IgD-negative memory B cell (primary cell): ENCODE results near the gene SORCS3. TPM values are rescaled to one million over a fixed set of nuclear protein-coding genes. Genes with fewer than 3 reads are reported as not detected.

ENCODE experiments used
- H3K27ac Mint-ChIP-seq, 3 donors: one replicate each; pipeline ENCODE4 v1.8.0; 2020 to 2022; ENCODE audit warnings: mild to moderate bottlenecking in 3 of 3, mixed read lengths in 3 of 3, moderate library complexity in 1 of 3
- H3K27me3 Mint-ChIP-seq: one replicate; pipeline ENCODE4 v1.8.0; 2021; ENCODE audit warnings: mixed read lengths
- H3K36me3 Mint-ChIP-seq: one replicate; pipeline ENCODE4 v1.8.0; 2020; ENCODE audit warnings: mild to moderate bottlenecking, mixed read lengths
- H3K4me1 Mint-ChIP-seq, 3 donors: one replicate each; pipeline ENCODE4 v1.8.0; 2020 to 2022; ENCODE audit warnings: mixed read lengths in 3 of 3, mild to moderate bottlenecking in 1 of 3
- H3K4me3 Mint-ChIP-seq, 4 donors: one replicate each; pipeline ENCODE4 v1.8.0; 2020 to 2022; ENCODE audit warnings: mild to moderate bottlenecking in 4 of 4, mixed read lengths in 4 of 4, moderate library complexity in 3 of 4
- H3K9me3 Mint-ChIP-seq, 3 donors: one replicate each; pipeline ENCODE4 v1.8.0; 2020 to 2021; ENCODE audit warnings: mixed read lengths in 3 of 3, mild to moderate bottlenecking in 1 of 3
- polyA plus RNA-seq: library from polyadenylated mRNA; unstranded; fragments of 300-500 nt; fragmentation: Illumina TruSeq; gene quantifications from one replicate; pipeline ENCODE4 v1.2.3, GENCODE V29; 2021

Gene SORCS3
- polyA plus RNA-seq, 1 donor from 2014 or later: not detected

DNA sequence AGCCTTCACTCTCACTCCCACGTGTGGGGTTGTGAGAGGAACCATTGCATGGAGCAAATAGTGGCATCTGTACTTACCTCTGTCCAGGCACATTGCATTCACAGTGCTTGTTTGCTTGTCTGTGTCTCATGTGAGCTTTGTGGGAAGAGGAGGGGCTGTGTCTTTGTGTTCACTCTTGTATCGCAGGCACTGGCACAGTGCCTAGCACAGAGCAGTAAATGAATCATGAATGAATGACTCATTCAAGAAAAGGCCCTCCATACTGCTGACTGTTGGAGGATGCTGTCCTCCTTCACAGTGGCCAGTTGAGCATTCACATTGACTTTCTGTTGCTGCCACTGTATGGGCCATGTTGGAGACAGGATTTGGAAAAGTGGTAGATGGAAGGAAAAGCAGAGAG is 125.3 kb downstream of the SORCS3 start:
- Mint-ChIP-seq H3K27me3 (peaks cover 2% of the 10 kb centered on the region), H3K36me3 (no peaks in the 10 kb centered on the region), H3K4me1 (no peaks in the 10 kb centered on the region), H3K4me3 (no peak overlapping the region), H3K9me3 (peaks cover 0 to 1% (median 0%) of the 10 kb centered on the region in 3 donors), H3K27ac (no peak overlapping the region)

DNA sequence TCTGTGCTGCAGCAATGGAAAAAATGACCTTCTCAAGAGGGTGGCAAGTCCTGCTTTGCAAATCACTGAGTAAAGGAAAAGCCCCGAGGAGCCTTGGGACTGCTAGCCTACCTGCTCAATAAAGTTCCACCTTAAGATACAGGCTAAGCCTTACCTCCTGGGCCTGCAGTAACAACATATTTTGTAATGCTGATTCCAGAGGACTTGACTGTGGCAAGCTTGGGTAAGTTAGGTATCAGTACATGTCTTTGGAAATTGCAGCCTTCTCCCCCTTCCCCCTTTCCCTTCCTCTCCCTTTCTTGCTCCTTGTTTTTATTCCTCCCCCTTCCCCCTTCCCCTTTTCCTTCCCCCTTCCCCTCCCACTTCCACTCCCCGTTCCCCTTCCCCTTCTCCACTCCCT is 126.2 kb downstream of the SORCS3 start:
- peaks cover 0 to 1% (median 0%) of the 10 kb centered on the region in 3 donors for H3K9me3 Mint-ChIP-seq
- no peaks in the 10 kb centered on the region for H3K4me1 Mint-ChIP-seq
- peaks cover 3% of the 10 kb centered on the region for H3K27me3 Mint-ChIP-seq

DNA sequence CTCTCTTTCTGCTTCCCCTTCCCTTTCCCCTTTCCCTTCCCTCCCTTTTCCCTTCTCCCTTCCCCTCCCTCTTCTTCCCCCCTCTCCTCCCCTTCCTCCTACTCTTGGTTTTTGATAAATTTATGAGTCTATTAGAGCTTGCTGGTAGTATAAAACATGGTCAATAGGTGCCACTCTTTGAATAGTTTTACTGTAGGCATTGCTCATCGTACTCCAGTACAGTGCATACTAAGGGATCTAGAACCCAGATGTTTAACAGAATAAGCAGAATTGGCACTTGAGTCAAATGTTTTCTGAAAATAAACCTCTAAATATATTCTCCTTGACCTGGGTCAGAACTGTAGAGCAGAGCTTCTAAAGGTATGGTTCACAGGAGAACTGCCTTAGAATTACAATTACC is 126.7 kb downstream of the SORCS3 start:
- no peaks in the 10 kb centered on the region for H3K36me3 Mint-ChIP-seq
- peaks cover 3% of the 10 kb centered on the region for H3K27me3 Mint-ChIP-seq
- H3K4me3 Mint-ChIP-seq: no peak overlapping the region
- H3K9me3 Mint-ChIP-seq: peaks cover 0 to 1% (median 0%) of the 10 kb centered on the region in 3 donors
- H3K4me1 Mint-ChIP-seq: no peaks in the 10 kb centered on the region
- no peak overlapping the region for H3K27ac Mint-ChIP-seq

More for the DNA sequence above, 126.2 kb downstream of the SORCS3 start:
- no peaks in the 10 kb centered on the region for H3K36me3 Mint-ChIP-seq
- H3K27ac Mint-ChIP-seq: no peak overlapping the region
- no peak overlapping the region for H3K4me3 Mint-ChIP-seq

DNA sequence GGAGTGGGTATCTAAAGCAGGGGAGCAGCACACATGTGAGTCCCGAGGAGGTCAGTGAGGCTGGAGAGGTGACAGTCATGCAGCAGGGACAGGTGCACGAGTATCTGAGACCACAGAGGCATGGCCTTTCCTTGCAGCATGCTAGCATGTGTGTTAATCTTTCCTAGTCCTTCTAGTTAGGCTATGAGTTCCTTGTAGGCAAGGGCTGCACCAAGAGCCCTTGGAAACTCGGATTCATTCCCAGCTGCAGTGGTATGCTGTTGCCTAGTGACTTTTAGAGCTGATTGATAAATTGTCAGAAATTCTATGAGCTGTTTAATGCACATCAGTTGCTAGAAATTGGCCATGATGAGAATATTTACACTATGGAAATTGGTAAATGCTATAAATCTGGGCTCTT is 132.0 kb downstream of the SORCS3 start:
- Mint-ChIP-seq H3K27me3 (peaks cover 12% of the 10 kb centered on the region), H3K4me1 (no peaks in the 10 kb centered on the region), H3K9me3 (peaks cover 0 to 4% (median 0%) of the 10 kb centered on the region in 3 donors), H3K36me3 (no peaks in the 10 kb centered on the region), H3K4me3 (no peak overlapping the region), H3K27ac (no peak overlapping the region)

DNA sequence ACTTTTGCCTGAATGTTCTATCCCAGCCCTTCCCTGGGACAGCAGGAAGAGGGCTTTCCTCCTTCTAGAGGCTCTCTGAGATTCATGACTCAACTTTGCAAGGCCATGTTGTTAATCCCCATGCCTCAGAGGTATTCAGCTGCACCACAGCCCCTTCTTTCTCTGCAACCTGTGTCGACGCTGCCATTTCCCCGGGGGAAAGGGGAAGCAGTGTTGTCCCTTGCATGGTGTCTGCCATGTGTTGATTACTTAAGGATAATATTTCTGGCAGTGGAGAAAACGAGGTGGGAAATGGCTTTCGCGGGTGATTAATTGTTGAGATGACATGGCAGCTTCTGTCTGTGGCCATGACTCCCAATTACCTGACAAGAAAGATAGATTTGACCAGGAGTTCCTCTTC is 133.1 kb downstream of the SORCS3 start:
- H3K4me1 Mint-ChIP-seq: no peaks in the 10 kb centered on the region
- no peak overlapping the region for H3K27ac Mint-ChIP-seq
- H3K27me3 Mint-ChIP-seq: peaks cover 12% of the 10 kb centered on the region
- H3K9me3 Mint-ChIP-seq: peaks cover 0 to 6% (median 0%) of the 10 kb centered on the region in 3 donors
- no peak overlapping the region for H3K4me3 Mint-ChIP-seq
- no peaks in the 10 kb centered on the region for H3K36me3 Mint-ChIP-seq

DNA sequence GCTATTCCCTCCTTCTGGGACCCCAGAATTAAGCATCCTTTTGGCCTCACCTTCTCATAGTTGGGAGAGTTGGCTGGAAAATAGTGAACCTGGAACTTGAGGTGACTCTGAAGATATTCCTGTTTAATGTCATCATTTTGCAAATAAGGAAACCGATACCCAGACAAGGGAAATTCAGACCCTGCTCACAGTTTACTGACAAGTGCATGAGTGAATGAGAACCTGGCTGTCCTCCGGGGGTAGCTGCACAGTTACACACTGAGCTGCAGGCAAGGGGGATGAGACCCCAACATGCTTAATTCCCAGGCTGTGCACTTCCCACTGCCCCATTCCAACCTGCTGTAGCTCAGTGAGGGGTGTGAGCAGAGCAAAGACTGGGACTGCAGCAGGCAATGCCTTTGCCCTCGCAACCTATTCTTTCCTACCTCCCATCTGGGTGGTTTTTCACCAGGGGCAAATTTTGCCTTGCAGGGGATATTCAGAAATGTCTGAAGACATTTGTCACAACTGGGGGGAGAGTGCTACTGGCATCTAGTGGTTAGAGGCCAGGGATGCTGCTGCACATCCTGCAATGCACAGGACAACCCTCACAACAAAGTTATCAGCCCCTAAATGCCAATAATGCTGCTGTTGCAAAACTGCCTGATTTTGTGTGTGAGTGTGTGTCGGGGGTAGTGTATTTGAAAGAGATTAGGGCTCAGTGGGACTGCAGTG is 136.2 kb downstream of the SORCS3 start:
- peaks cover 8% of the 10 kb centered on the region for H3K27me3 Mint-ChIP-seq
- no peaks in the 10 kb centered on the region for H3K4me1 Mint-ChIP-seq
- no peak overlapping the region for H3K4me3 Mint-ChIP-seq
- H3K9me3 Mint-ChIP-seq: peaks cover 0 to 6% (median 0%) of the 10 kb centered on the region in 3 donors
- no peak overlapping the region for H3K27ac Mint-ChIP-seq
- no peaks in the 10 kb centered on the region for H3K36me3 Mint-ChIP-seq

DNA sequence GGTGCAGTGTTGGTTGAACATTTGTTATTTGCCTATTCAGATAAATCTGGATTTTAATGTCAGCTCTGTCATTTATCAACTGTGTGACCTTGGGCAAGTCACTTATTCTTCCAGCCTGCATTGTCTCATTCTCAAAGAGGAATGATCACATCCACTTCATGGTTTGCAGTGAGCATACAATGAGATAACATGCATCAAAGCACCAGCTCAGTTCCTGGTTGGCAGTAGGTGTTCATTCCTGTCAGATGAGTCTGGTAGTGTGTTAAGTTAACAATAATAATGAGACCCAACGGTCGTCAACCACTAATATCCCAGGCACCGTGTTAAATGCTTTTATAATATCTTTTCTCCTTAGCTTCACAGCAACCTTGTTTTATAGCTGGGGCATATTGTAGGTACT is 137.3 kb downstream of the SORCS3 start:
- Mint-ChIP-seq H3K9me3 (peaks cover 0 to 6% (median 0%) of the 10 kb centered on the region in 3 donors), H3K27me3 (peaks cover 5% of the 10 kb centered on the region), H3K4me3 (no peak overlapping the region), H3K4me1 (no peaks in the 10 kb centered on the region), H3K27ac (no peak overlapping the region), H3K36me3 (no peaks in the 10 kb centered on the region)

DNA sequence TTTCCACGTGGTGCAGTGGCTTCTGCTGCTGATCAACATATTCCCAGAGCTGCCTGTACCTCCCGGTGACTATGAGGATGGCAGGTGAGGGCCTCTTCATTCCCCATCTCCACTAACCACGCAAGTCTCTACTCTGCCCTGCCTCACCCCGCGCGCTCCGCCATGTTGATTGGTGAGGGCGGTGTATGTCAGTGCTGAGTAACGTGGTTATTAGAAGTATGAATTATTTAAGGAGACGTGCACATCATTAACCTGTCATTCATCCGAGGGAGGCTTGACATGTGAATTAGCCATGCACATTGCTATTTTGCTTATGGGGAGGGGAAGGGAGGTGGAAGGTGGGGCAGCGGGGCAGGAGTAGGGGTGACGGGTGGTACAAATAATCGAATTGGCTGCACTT is 138.6 kb downstream of the SORCS3 start:
- Mint-ChIP-seq H3K36me3 (no peaks in the 10 kb centered on the region), H3K27me3 (peaks cover 1% of the 10 kb centered on the region), H3K27ac (no peak overlapping the region), H3K9me3 (peaks cover 0 to 6% (median 0%) of the 10 kb centered on the region in 3 donors), H3K4me3 (no peak overlapping the region), H3K4me1 (no peaks in the 10 kb centered on the region)

DNA sequence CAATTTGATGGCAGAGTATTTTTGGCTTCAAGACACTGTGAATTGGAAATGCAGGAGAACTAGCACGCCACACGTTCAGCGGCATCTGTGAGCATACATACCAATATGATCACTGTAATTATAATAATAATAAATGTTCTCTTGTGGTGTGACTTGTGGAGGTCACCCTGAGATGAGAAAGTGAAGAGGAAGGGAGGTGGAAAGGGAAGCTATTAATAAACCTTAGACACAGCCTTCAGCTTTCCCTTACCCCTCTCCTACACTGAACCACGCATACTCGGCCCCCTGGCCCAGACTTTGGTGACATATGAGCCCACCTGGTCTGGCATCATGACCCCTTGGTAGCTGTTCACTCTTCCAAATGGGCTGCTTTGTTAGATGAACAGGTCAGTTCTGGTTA is 139.1 kb downstream of the SORCS3 start:
- Mint-ChIP-seq H3K4me1 (no peaks in the 10 kb centered on the region), H3K27ac (no peak overlapping the region), H3K9me3 (peaks cover 0 to 6% (median 0%) of the 10 kb centered on the region in 3 donors), H3K27me3 (peaks cover 1% of the 10 kb centered on the region), H3K4me3 (no peak overlapping the region), H3K36me3 (no peaks in the 10 kb centered on the region)

DNA sequence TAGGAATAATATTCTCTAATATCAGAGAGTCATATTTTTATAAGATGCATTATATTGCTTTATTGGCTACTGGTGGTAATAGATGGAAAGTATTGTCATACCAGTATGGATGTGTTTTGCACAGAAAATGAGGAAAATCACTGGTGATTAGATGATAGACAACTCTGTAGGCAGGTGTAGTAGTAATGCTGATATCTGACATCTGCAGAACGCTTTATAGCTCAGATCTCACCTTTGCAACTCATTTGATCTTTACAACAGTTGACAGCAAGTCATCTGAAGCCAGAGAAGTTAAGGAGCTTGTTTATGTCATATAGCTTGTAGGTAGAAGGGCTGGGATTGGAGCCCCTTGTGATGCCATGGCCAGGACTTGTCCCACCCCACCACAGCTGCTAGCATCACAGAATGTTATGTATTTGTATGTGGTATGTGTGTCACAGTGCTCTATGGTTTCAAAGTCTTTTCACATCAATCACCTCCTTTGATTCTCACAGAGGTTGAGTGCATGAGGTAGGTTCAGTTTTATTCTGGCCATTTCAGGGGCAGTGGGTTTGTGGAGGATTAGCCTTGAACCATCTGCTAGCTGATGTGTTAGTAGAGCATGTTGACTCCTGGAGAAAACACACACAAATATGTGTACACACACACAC is 140.0 kb downstream of the SORCS3 start:
- H3K36me3 Mint-ChIP-seq: no peaks in the 10 kb centered on the region
- no peaks in the 10 kb centered on the region for H3K4me1 Mint-ChIP-seq

DNA sequence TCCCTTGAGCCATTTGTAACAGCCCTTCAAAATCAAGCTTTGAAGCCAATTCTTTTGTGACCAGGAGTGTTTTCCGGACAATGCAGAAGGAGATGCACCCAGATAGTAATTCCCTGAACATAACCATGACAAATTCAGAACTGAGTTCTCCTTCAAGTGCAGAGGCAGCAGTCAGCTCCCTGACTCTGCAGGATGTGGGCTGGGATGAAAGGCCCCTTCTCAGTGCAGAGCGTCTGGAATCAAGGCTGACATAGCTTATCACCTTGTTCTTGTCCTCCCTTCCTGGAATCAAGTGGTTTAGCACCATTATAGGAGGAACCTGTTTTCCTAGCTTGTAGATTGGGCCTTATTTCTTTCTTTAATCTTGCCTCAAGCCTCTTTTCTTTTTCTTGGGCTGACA is 143.4 kb downstream of the SORCS3 start:
- H3K36me3 Mint-ChIP-seq: no peaks in the 10 kb centered on the region
- peaks cover 3 to 5% (median 4%) of the 10 kb centered on the region in 3 donors for H3K9me3 Mint-ChIP-seq
- H3K4me1 Mint-ChIP-seq: no peaks in the 10 kb centered on the region
- H3K27me3 Mint-ChIP-seq: no peaks in the 10 kb centered on the region
- no peak overlapping the region for H3K4me3 Mint-ChIP-seq
- H3K27ac Mint-ChIP-seq: no peak overlapping the region

More for the DNA sequence above, 140.0 kb downstream of the SORCS3 start:
- Mint-ChIP-seq H3K27me3 (peaks cover 1% of the 10 kb centered on the region), H3K27ac (no peak overlapping the region), H3K9me3 (peaks cover 0 to 6% (median 0%) of the 10 kb centered on the region in 3 donors), H3K4me3 (no peak overlapping the region)

DNA sequence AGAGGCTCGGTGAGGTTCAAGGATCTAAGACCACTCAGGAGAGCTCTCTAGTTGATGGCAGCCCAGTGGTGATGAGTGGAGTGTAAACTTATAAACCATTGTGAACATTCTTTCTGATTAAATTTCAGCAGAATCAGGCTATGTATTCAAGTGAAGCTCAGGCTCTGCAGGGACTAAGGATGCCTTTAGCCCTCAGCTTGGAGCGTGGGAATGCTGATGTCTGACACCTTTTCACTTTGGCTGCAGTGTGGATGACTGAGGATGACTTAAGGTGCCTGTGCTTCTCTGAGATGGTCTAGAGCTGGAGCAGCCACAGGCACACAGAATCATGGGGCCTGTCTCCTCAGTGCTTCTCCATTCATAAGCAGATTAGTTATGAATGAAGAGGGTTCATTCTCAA is 150.4 kb downstream of the SORCS3 start:
- Mint-ChIP-seq H3K27me3 (no peaks in the 10 kb centered on the region), H3K4me1 (no peaks in the 10 kb centered on the region), H3K4me3 (no peak overlapping the region), H3K9me3 (peaks cover 3 to 11% (median 5%) of the 10 kb centered on the region in 3 donors), H3K27ac (no peak overlapping the region), H3K36me3 (no peaks in the 10 kb centered on the region)

DNA sequence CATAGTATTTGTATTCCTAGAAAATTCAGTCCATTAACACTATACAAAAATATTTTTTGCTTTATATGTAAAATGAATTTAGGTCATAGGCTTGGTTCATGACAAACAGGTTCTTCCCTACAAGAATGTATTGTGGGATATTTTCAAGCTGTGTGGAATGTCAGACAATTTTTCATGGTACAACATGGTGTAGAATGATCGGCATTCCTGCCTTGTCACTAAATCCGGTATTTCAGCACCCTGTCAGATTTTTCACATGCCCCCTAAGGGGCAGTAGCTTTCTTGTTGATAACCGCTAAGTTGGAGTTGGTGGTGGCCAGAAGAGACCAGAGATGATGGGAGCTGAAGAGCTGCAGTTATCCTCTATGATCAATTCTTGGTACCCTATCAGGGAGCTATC is 154.3 kb downstream of the SORCS3 start:
- no peak overlapping the region for H3K4me3 Mint-ChIP-seq
- H3K4me1 Mint-ChIP-seq: no peaks in the 10 kb centered on the region
- no peaks in the 10 kb centered on the region for H3K27me3 Mint-ChIP-seq
- H3K27ac Mint-ChIP-seq: no peak overlapping the region
- H3K9me3 Mint-ChIP-seq: peaks cover 0 to 8% (median 0%) of the 10 kb centered on the region in 3 donors
- H3K36me3 Mint-ChIP-seq: no peaks in the 10 kb centered on the region

DNA sequence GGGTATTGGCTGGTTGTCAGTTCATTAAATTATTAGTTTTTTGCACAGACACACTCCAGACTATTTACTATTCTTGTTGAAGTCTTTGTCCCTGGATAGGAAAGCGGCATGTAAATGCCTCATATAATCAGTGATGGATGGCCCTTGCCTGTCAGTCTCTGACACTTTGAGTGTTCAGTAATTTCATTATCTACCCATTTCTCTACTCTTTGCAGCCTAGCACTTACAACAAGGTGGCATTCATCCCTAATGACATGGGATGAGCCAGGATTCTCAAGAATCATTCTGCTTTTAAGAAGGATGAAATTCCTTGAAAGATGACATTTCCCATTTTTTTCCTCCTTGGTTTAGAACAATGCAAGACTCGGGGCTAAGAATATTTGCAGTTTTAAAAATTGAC is 155.7 kb downstream of the SORCS3 start:
- Mint-ChIP-seq H3K4me1 (no peaks in the 10 kb centered on the region), H3K9me3 (peaks cover 0 to 8% (median 0%) of the 10 kb centered on the region in 3 donors), H3K4me3 (no peak overlapping the region), H3K36me3 (no peaks in the 10 kb centered on the region), H3K27ac (no peak overlapping the region), H3K27me3 (no peaks in the 10 kb centered on the region)

DNA sequence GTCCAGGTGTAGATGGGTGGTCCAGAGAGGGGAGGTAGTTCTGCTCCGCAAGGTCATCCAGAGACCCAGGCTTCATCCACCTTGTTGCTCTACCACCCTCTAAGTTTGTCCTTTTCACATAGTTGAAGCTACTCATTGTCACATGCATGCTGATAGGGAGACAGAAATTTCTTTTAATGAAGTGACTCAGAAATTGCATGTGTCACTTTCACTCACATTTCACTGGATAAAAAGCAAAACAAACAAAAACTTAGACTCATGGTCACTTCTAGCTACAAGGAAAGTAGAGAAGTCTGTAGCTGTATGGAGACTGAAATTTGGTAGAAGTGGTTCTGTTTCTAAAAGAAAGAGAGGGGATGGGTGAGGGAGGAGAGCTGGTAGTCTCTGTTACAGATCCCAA is 161.9 kb downstream of the SORCS3 start:
- peaks cover 0 to 1% (median 0%) of the 10 kb centered on the region in 3 donors for H3K9me3 Mint-ChIP-seq
- H3K27me3 Mint-ChIP-seq: no peaks in the 10 kb centered on the region
- no peak overlapping the region for H3K4me3 Mint-ChIP-seq
- H3K27ac Mint-ChIP-seq: no peak overlapping the region
- H3K4me1 Mint-ChIP-seq: no peaks in the 10 kb centered on the region
- H3K36me3 Mint-ChIP-seq: no peaks in the 10 kb centered on the region

DNA sequence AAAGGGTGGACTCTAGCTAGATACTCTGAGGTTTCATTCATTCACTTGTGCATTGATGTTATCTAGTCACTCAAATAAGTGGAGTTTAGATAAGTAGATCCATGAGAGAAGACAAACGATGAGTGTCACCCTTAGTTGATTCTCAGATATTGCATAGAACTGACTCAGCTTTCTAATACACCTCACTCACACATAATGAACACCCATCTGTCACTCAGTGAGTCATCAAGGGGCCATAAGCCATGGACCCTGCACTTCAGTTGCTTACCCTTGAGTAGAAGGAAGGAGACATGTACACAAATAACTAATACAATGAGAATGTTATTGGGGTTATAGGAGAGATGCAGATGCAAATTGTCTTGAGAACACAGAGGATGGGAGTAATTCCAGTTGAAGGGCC is 163.8 kb downstream of the SORCS3 start:
- H3K9me3 Mint-ChIP-seq: peaks cover 0 to 2% (median 2%) of the 10 kb centered on the region in 3 donors

More for the DNA sequence above, 163.8 kb downstream of the SORCS3 start:
- peaks cover 1% of the 10 kb centered on the region for H3K36me3 Mint-ChIP-seq
- H3K4me1 Mint-ChIP-seq: no peaks in the 10 kb centered on the region
- H3K27me3 Mint-ChIP-seq: no peaks in the 10 kb centered on the region
- no peak overlapping the region for H3K27ac Mint-ChIP-seq
- no peak overlapping the region for H3K4me3 Mint-ChIP-seq
